IPS-18a (cell line): ENCODE measurements around the gene LRRFIP2.

Experiments used
- H3K27ac ChIP-seq: one replicate; pipeline ENCODE4 v1.5.1; 2013; ENCODE audit warnings: low read length
- H3K27me3 ChIP-seq: one replicate; pipeline ENCODE4 v1.6.1; 2013; ENCODE audit warnings: mild to moderate bottlenecking, low read length; ENCODE audit not compliant: control insufficient read depth, insufficient read depth
- H3K36me3 ChIP-seq: one replicate; pipeline ENCODE4 v1.6.1; 2013; ENCODE audit warnings: low read depth, low read length; ENCODE audit not compliant: control insufficient read depth
- H3K4me1 ChIP-seq: one replicate; pipeline ENCODE4 v1.6.1; 2013; ENCODE audit warnings: low read depth, low read length; ENCODE audit not compliant: control insufficient read depth
- H3K4me3 ChIP-seq: one replicate; pipeline ENCODE4 v1.5.1; 2013; ENCODE audit warnings: low read length
- H3K9ac ChIP-seq: one replicate; pipeline ENCODE4 v1.6.1; 2013; ENCODE audit warnings: mild to moderate bottlenecking, low read length, moderate library complexity
- H3K9me3 ChIP-seq: one replicate; pipeline ENCODE4 v1.6.1; 2013; ENCODE audit warnings: low read depth, low read length; ENCODE audit not compliant: control insufficient read depth

LRRFIP2 gene

GRCh38 chr3:37140899-37141541 is 33.4 kb downstream of the LRRFIP2 start:
- H3K4me3 ChIP-seq = no peak overlapping the region
- H3K9ac ChIP-seq = no peak overlapping the region
- H3K9me3 ChIP-seq = no peaks in the 10 kb centered on the region
- peaks cover 5% of the 10 kb centered on the region for H3K4me1 ChIP-seq
- no peaks in the 10 kb centered on the region for H3K27me3 ChIP-seq
- H3K36me3 ChIP-seq = peaks cover 5% of the 10 kb centered on the region
- no peak overlapping the region for H3K27ac ChIP-seq

- H3K4me3 ChIP-seq = no peak overlapping the region
- H3K27ac ChIP-seq = no peak overlapping the region
- H3K9me3 ChIP-seq = no peaks in the 10 kb centered on the region
- no peaks in the 10 kb centered on the region for H3K27me3 ChIP-seq
- H3K9ac ChIP-seq = no peak overlapping the region
- H3K36me3 ChIP-seq = peaks cover 5% of the 10 kb centered on the region
- peaks cover 5% of the 10 kb centered on the region for H3K4me1 ChIP-seq
Observed at GRCh38 chr3:37139567-37140052, 34.8 kb downstream of the LRRFIP2 start.

GRCh38 chr3:37138816-37139215 is 35.6 kb downstream of the LRRFIP2 start:
- H3K27me3 ChIP-seq = no peaks in the 10 kb centered on the region

DNA sequence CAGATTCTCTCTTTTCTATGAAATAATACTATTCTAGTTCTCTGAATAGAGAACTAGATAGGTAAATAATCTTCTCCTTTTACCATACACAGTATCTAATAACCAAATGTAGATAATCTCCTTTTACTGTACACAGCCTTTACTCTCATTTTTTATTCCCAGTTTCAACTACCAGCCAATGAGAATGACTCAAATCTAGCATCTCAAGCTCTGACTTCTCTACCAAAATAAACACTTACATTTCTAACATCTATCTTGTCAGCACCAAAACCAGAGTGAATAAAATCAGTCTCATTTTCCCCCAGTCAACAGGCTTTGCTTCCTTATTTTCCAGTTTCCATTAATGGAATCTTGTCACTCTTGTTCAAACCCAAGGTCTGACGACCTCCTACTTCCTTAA is 36.9 kb downstream of the LRRFIP2 start:
- peaks cover 6% of the 10 kb centered on the region for H3K4me1 ChIP-seq
- H3K27me3 ChIP-seq = no peaks in the 10 kb centered on the region
- H3K9me3 ChIP-seq = no peaks in the 10 kb centered on the region
- H3K9ac ChIP-seq = no peak overlapping the region
- no peak overlapping the region for H3K4me3 ChIP-seq
- no peaks in the 10 kb centered on the region for H3K36me3 ChIP-seq
- H3K27ac ChIP-seq = no peak overlapping the region

More at GRCh38 chr3:37138816-37139215, 35.6 kb downstream of the LRRFIP2 start:
- peaks cover 5% of the 10 kb centered on the region for H3K36me3 ChIP-seq
- no peak overlapping the region for H3K9ac ChIP-seq
- H3K9me3 ChIP-seq = no peaks in the 10 kb centered on the region
- peaks cover 5% of the 10 kb centered on the region for H3K4me1 ChIP-seq
- H3K27ac ChIP-seq = no peak overlapping the region
- no peak overlapping the region for H3K4me3 ChIP-seq

DNA sequence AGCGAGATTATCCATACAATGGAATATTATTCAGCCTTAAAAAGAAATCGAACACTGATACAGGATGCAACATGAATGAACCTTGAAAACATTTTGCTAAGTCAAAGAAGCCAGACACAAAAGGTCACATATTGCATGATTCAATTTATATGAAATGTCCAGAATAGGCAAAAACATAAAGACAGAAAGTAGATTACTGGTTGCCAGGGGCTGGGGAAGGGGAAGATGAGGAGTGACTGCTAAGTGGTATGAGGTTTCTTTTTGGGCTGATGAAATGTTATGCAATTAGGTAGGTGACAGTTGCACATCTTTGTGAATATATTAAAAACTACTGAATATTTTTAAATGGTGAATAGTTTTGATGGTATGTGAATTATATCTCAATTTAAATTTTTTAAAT is 38.3 kb downstream of the LRRFIP2 start:
- Histone ChIP-seq H3K27ac (no peak overlapping the region), H3K36me3 (no peaks in the 10 kb centered on the region), H3K27me3 (no peaks in the 10 kb centered on the region), H3K9ac (no peak overlapping the region), H3K4me3 (no peak overlapping the region), H3K4me1 (peaks cover 17% of the 10 kb centered on the region), H3K9me3 (no peaks in the 10 kb centered on the region)

DNA sequence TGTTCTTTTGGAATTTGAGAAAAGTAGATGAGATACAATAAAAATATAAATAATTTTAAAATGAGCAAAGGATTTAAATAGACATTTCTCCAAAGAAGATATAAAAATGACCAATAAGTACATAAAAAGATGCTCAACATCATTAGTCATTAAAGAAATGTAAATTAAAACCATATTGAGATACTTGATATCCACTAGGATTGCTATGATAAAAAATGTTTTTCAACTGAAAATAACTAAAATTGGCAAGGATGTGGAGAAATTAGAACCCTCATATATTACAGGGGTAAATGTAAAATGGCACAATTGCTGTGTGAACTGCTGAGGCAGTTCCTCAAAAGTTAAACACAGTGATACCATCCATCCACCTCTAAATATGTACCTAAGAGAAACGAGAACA is 38.8 kb downstream of the LRRFIP2 start:
- H3K9me3 ChIP-seq = no peaks in the 10 kb centered on the region
- H3K4me3 ChIP-seq = no peak overlapping the region
- H3K27me3 ChIP-seq = no peaks in the 10 kb centered on the region
- H3K36me3 ChIP-seq = no peaks in the 10 kb centered on the region
- no peak overlapping the region for H3K9ac ChIP-seq
- H3K4me1 ChIP-seq = peaks cover 20% of the 10 kb centered on the region
- no peak overlapping the region for H3K27ac ChIP-seq

GRCh38 chr3:37132334-37132733 is 42.0 kb downstream of the LRRFIP2 start:
- Histone ChIP-seq H3K27ac (no peak overlapping the region), H3K9ac (no peak overlapping the region), H3K4me3 (no peak overlapping the region), H3K27me3 (no peaks in the 10 kb centered on the region), H3K9me3 (no peaks in the 10 kb centered on the region), H3K4me1 (peaks cover 20% of the 10 kb centered on the region), H3K36me3 (no peaks in the 10 kb centered on the region)

DNA sequence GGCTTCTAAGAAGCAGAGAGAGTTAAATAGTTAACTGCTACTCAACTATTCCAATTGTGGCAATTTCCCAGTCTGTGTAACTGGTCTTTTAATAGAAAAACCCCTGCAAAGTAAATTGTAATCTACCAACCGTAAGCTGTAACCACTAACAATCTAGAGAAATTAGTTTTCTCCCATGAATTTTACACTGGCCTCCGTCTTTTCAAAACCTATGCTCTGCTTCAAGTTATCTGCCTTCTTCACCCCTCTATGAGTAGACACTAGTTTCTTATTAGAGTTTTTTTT is 42.6 kb downstream of the LRRFIP2 start:
- Histone ChIP-seq H3K27ac (no peak overlapping the region), H3K4me1 (peaks cover 20% of the 10 kb centered on the region), H3K4me3 (no peak overlapping the region), H3K36me3 (no peaks in the 10 kb centered on the region), H3K9ac (no peak overlapping the region), H3K9me3 (no peaks in the 10 kb centered on the region), H3K27me3 (no peaks in the 10 kb centered on the region)

DNA sequence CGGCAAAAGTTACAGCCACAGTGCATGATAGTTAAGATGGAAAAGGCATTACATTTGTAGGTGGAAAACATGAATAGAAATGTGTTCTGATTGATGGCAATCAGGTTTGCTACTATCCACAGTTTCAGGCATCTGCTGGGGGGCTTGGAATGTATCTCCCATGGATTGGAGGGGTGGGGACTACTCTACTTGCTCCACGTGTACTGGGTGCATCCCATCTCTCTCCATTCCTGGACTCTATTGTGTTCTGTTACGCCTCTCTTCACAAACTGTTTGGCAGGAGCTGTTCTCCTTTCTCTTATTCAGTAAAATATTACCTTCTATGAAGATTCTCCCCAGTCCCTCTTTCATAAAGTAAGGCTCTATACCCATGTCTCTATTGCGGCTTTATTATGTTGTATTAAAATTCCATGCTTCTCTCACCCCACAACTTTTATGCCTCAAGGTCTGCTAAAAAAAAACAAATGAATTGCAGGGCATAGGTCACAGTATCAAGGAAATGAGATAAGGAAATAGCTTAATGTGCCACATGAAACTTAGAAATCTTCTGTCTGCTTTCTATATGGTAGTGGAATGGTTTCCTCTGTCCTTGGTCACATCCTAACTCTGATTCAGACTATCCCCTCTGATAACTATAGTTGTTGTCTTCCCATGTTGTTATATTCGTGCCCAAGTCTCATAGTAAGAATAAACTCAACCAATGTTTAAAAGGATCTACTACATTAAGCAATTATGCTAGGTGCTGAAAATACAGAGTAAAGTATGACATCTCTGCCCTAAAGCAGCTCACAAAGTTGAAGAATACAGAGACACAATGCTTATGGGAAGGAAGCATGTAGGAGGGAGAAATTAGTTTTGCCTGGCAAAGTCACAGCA is 43.2 kb downstream of the LRRFIP2 start:
- H3K4me3 ChIP-seq = no peak overlapping the region
- H3K27ac ChIP-seq = no peak overlapping the region
- no peaks in the 10 kb centered on the region for H3K9me3 ChIP-seq
- no peaks in the 10 kb centered on the region for H3K27me3 ChIP-seq
- H3K9ac ChIP-seq = no peak overlapping the region
- no peaks in the 10 kb centered on the region for H3K36me3 ChIP-seq
- peaks cover 20% of the 10 kb centered on the region for H3K4me1 ChIP-seq

GRCh38 chr3:37130448-37130847 is 43.9 kb downstream of the LRRFIP2 start:
- H3K4me3 ChIP-seq = no peak overlapping the region
- H3K36me3 ChIP-seq = no peaks in the 10 kb centered on the region
- H3K27me3 ChIP-seq = no peaks in the 10 kb centered on the region
- no peak overlapping the region for H3K9ac ChIP-seq
- H3K4me1 ChIP-seq = peaks cover 20% of the 10 kb centered on the region
- no peak overlapping the region for H3K27ac ChIP-seq
- H3K9me3 ChIP-seq = no peaks in the 10 kb centered on the region

- Histone ChIP-seq H3K4me1 (peaks cover 20% of the 10 kb centered on the region), H3K9ac (no peak overlapping the region), H3K9me3 (no peaks in the 10 kb centered on the region), H3K4me3 (no peak overlapping the region), H3K27ac (no peak overlapping the region), H3K27me3 (no peaks in the 10 kb centered on the region), H3K36me3 (no peaks in the 10 kb centered on the region)
Observed at GRCh38 chr3:37129871-37130270, 44.5 kb downstream of the LRRFIP2 start.

- H3K4me3 ChIP-seq = no peak overlapping the region
- H3K4me1 ChIP-seq = peaks cover 17% of the 10 kb centered on the region
- H3K9me3 ChIP-seq = no peaks in the 10 kb centered on the region
- no peaks in the 10 kb centered on the region for H3K27me3 ChIP-seq
- H3K9ac ChIP-seq = no peak overlapping the region
- no peaks in the 10 kb centered on the region for H3K36me3 ChIP-seq
- no peak overlapping the region for H3K27ac ChIP-seq
Observed at GRCh38 chr3:37127340-37127739, 47.0 kb downstream of the LRRFIP2 start.
